C4-2B (cell line): Measurements from ENCODE around the gene ZDHHC14.

Source experiments
- H3K27ac ChIP-seq: fragments of 450-650 bp; 2 replicates; pipeline ENCODE4 v1.5.1; 2017
- CTCF ChIP-seq: fragments of 450-650 bp; conservative IDR thresholded peaks from 2 replicates; pipeline ENCODE4 v1.5.1; 2017; ENCODE audit warnings: mild to moderate bottlenecking
- ZFX ChIP-seq: fragments of 450-650 bp; IDR thresholded peaks from 2 replicates; pipeline ENCODE4 v1.6.1; 2017

Gene ZDHHC14

GRCh38 chr6:157491571-157492232, 110.7 kb downstream of the ZDHHC14 start:
- TF ChIP-seq CTCF = no peak
- no peak for TF ChIP-seq ZFX
- no peak overlapping the region for H3K27ac ChIP-seq

GRCh38 chr6:157492249-157492648, 111.3 kb downstream of the ZDHHC14 start:
- H3K27ac ChIP-seq = no peak overlapping the region
- TF ChIP-seq ZFX (no peak), CTCF (no peak)

- H3K27ac ChIP-seq = no peak overlapping the region
- TF ChIP-seq CTCF = no peak
- TF ChIP-seq ZFX = no peak
Observed at GRCh38 chr6:157492741-157493140, 111.8 kb downstream of the ZDHHC14 start.

GRCh38 chr6:157493173-157493572, 112.2 kb downstream of the ZDHHC14 start:
- TF ChIP-seq CTCF (no peak), ZFX (no peak)
- H3K27ac ChIP-seq = no peak overlapping the region

GRCh38 chr6:157493576-157493975, 112.6 kb downstream of the ZDHHC14 start:
- TF ChIP-seq ZFX = no peak
- no peak for TF ChIP-seq CTCF
- H3K27ac ChIP-seq = no peak overlapping the region; the same call in 1 of the 2 replicates

- H3K27ac ChIP-seq = peak overlapping the region; percentile 3; the same call in 1 of the 2 replicates
- TF ChIP-seq ZFX (no peak), CTCF (no peak)
Observed at GRCh38 chr6:157494132-157494710, 113.2 kb downstream of the ZDHHC14 start.

GRCh38 chr6:157496534-157497095, 115.6 kb downstream of the ZDHHC14 start:
- no peak overlapping the region for H3K27ac ChIP-seq

More at GRCh38 chr6:157496534-157497095, 115.6 kb downstream of the ZDHHC14 start:
- TF ChIP-seq ZFX = no peak
- no peak for TF ChIP-seq CTCF
